ENCODE measurements around the gene PPP3R2. TPM values are rescaled to one million over a fixed set of nuclear protein-coding genes. Genes with fewer than 3 reads are reported as not detected.

Gene PPP3R2
- total and polyA plus RNA-seq, 2 donors (not counting 3 experiments of a cell fraction or from before 2014, with no cell fraction given): not detected

DNA sequence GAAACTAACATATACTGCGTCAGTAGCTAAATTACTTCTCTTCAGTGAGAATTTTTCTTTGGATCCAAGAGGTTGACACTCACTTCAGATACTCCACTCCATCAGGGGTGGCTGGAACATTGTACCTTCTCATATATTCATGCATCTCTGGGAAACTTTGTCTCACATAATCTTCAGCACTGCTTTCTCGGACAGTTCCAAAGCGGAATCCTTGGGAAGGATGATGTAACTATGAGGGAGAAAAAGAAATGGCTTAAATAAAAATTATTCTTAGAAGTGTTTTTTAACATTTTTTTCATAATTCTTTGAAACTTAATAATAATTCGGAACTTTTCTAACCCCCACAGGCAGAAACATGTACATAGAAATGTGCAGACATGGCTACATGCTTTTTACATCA is 33.4 kb upstream of the PPP3R2 start:
- Histone ChIP-seq H3K79me2 (ENCODE audit: control insufficient read depth, insufficient read depth, low read length) (no peaks in the 10 kb centered on the region), H3K4me2 (ENCODE audit: insufficient read depth, low read length) (no peak overlapping the region), H3K9me3 (replicated peaks; ENCODE audit: control insufficient read depth, insufficient read depth, low read length) (no peaks in the 10 kb centered on the region), H2AFZ (ENCODE audit: low read depth, low read length) (no peak overlapping the region), H3K27ac (ENCODE audit: insufficient read depth, low read depth, low read length) (no peak overlapping the region), H4K20me1 (replicated peaks; ENCODE audit: control insufficient read depth, extremely low read depth, insufficient read depth, low read length) (no peaks in the 10 kb centered on the region), H3K4me1 (ENCODE audit: control insufficient read depth, extremely low read depth, insufficient read depth, low read length) (no peaks in the 10 kb centered on the region), H3K27me3 (ENCODE audit: control insufficient read depth in 2 of 2, insufficient read depth in 2 of 2, low read length in 2 of 2) (no peaks in the 10 kb centered on the region), H3K36me3 (ENCODE audit: control insufficient read depth in 2 of 2, extremely low read depth in 1 of 2, insufficient read depth in 2 of 2, low read length in 2 of 2) (no peaks in the 10 kb centered on the region), H3K9ac (replicated peaks; ENCODE audit: extremely low read depth, insufficient read depth, low read length) (no peak overlapping the region), H3K4me3 (replicated peaks in 1 of 3; ENCODE audit: insufficient read depth in 1 of 3, low read depth in 1 of 3, low read length in 3 of 3) (no peak overlapping the region), H3K9me1 (replicated peaks; ENCODE audit: control insufficient read depth, extremely low read depth, insufficient read depth, low read length) (no peaks in the 10 kb centered on the region)
- POLR2A ChIA-PET: no interaction called here
- TF ChIP-seq JUN (IDR thresholded peaks at IDR 0.05; ENCODE audit: borderline replicate concordance, insufficient read depth, insufficient read length, low read depth): no peak
- no peak for TF ChIP-seq FOS (IDR thresholded peaks at IDR 0.05; ENCODE audit: borderline replicate concordance, insufficient read depth, low read length)
- no peak for TF ChIP-seq GATA2 (IDR thresholded peaks at IDR 0.05; ENCODE audit: insufficient read depth, insufficient read length, low read depth, low read length)
- TF ChIP-seq POLR2AphosphoS5 (IDR thresholded peaks at IDR 0.05; ENCODE audit: insufficient read depth, low read depth, low read length): no peak
- TF ChIP-seq, protein P1, sequence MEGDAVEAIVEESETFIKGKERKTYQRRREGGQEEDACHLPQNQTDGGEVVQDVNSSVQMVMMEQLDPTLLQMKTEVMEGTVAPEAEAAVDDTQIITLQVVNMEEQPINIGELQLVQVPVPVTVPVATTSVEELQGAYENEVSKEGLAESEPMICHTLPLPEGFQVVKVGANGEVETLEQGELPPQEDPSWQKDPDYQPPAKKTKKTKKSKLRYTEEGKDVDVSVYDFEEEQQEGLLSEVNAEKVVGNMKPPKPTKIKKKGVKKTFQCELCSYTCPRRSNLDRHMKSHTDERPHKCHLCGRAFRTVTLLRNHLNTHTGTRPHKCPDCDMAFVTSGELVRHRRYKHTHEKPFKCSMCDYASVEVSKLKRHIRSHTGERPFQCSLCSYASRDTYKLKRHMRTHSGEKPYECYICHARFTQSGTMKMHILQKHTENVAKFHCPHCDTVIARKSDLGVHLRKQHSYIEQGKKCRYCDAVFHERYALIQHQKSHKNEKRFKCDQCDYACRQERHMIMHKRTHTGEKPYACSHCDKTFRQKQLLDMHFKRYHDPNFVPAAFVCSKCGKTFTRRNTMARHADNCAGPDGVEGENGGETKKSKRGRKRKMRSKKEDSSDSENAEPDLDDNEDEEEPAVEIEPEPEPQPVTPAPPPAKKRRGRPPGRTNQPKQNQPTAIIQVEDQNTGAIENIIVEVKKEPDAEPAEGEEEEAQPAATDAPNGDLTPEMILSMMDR (IDR thresholded peaks at IDR 0.05; ENCODE audit: extremely low read depth in 1 of 2, insufficient read depth in 1 of 2, low read depth in 1 of 2, low read length in 2 of 2): no peak
- TF ChIP-seq, protein P2, sequence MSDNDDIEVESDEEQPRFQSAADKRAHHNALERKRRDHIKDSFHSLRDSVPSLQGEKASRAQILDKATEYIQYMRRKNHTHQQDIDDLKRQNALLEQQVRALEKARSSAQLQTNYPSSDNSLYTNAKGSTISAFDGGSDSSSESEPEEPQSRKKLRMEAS (IDR thresholded peaks at IDR 0.05; ENCODE audit: insufficient read depth, insufficient read length): no peak
- TF ChIP-seq MYC (IDR thresholded peaks at IDR 0.05; ENCODE audit: low read depth, low read length): no peak
- no peak for TF ChIP-seq POLR2A (IDR thresholded peaks at IDR 0.05; ENCODE audit: low read depth, low read length)
- TF ChIP-seq EZH2 (IDR thresholded peaks at IDR 0.05; ENCODE audit: borderline replicate concordance, low read depth, low read length, severe bottlenecking): no peak
- FAIRE-seq (no peak), DNase-seq (ENCODE audit: low read depth, low spot score) (no peak)
- dilution Hi-C loops (cut with MboI; ENCODE audit: extremely low pct_ligation_motif_present, low sequenced_read_pairs) (no loop called here), intact Hi-C loops (cut with micrococcal nuclease) (no loop called here)
- CTCF ChIA-PET: no interaction called here
- no TSS peak for BruUV-seq (replicated peaks)
